Upper lobe of left lung (tissue), 6 donors: ENCODE measurements around the gene MSI2. TPM values are rescaled to one million over a fixed set of nuclear protein-coding genes. Genes with fewer than 3 reads are reported as not detected.
A peak's percentile ranks its signal among the peaks of the same experiment; 100 is the strongest.

Experiments used
- ATAC-seq, 2 donors: fragments of 200-7000 bp; cut with Tn5 transposase; one replicate each; pipeline ENCODE4 v1.9.1; 2022; ENCODE audit warnings: mild to moderate bottlenecking in 2 of 2, moderate library complexity in 2 of 2; ENCODE audit not compliant: low FRiP score in 2 of 2
- DNase-seq, 2 donors: peaks; one replicate each; pipeline ENCODE4 v3.0.0-alpha.2; 2019 to 2020
- H3K27ac ChIP-seq, 4 donors: fragments of 200-600 bp; sonication (generic); one replicate each; pipeline ENCODE4 v1.5.1; 2016 to 2019
- H3K27me3 ChIP-seq, 4 donors: fragments of 200-600 bp; sonication (generic); one replicate each; pipeline ENCODE4 v1.5.1; 2017 to 2019
- H3K36me3 ChIP-seq, 4 donors: fragments of 200-600 bp; sonication (generic); one replicate each; pipeline ENCODE4 v1.5.1; 2016 to 2019
- H3K4me1 ChIP-seq, 4 donors: fragments of 200-600 bp; sonication (generic); one replicate each; pipeline ENCODE4 v1.5.1; 2018 to 2019
- H3K4me3 ChIP-seq, 4 donors: fragments of 200-600 bp; sonication (generic); one replicate each; pipeline ENCODE4 v1.5.1; 2017 to 2019; ENCODE audit warnings: mild to moderate bottlenecking in 2 of 4, moderate library complexity in 1 of 4
- H3K9me3 ChIP-seq, 4 donors: fragments of 200-600 bp; sonication (generic); one replicate each; pipeline ENCODE4 v1.5.1; 2018 to 2019
- CTCF ChIP-seq, 6 experiments: fragments of 450-650 bp in 4 of 6; fragments of 200-600 bp in 2 of 6; sonication (generic) in 2 of 6; IDR thresholded peaks; one replicate each; pipeline ENCODE4 v1.5.1; 2016 to 2019; ENCODE audit warnings: antibody characterized with exemption in 6 of 6
- EP300 ChIP-seq, 4 donors: sonication (generic); formaldehyde crosslinking; IDR thresholded peaks; one replicate each; pipeline ENCODE4 v1.5.1; 2017; ENCODE audit warnings: antibody characterized with exemption in 4 of 4, control low read depth in 2 of 4
- POLR2A ChIP-seq, 4 donors: fragments of 450-650 bp; IDR thresholded peaks; one replicate each; pipeline ENCODE4 v1.5.1; 2016 to 2017; ENCODE audit warnings: antibody characterized with exemption in 4 of 4, mild to moderate bottlenecking in 2 of 4
- POLR2AphosphoS5 ChIP-seq, 2 donors: sonication (generic); formaldehyde crosslinking; IDR thresholded peaks; one replicate each; pipeline ENCODE4 v1.5.1; 2017; ENCODE audit warnings: antibody characterized with exemption in 2 of 2
- WGBS, 2 donors: methylation state at CpG; one replicate each; pipeline ENCODE4 v1.1.5; 2017 to 2018; 5-methylcytosine and 5-hydroxymethylcytosine counted together
- total RNA-seq, 6 donors: library from RNA; depleted of rRNA in 4 of 6; stranded (reverse); fragments of >200 nt in 4 of 6; gene quantifications; one replicate each; pipeline versions ENCODE4 v1.1.0 to v1.2.1, GENCODE V29; 2016 to 2021
- donor health status: DM: no; HTN: no; CAD: no; lungs with moderate emphysema.
- donor health status: DM: no; HTN: yes; CAD: no; lungs with severe emphysema.

Gene MSI2
- 10 to 100 TPM; 20.1 to 44.0 (median 32.2) TPM for total RNA-seq

GRCh38 chr17:57255776-57256681 is at the start of gene MSI2:
Gene MSI2 (plus strand): TSS chr17:57256523. CDS start chr17:57256743, 220 bp downstream.
- H3K9me3 ChIP-seq = peaks cover 0 to 6% (median 0%) of the 10 kb centered on the region in 4 donors
- peaks cover 9 to 25% (median 20%) of the 10 kb centered on the region in 4 donors for H3K4me1 ChIP-seq
- DNase-seq = peak; percentile 93 to 97
- peak within 1 kb of the TSS; percentile 78 to 91 (median 86) for H3K27ac ChIP-seq
- 0 to 1% methylated on average over 18 to 31 of the region's 88 CpGs for WGBS, 2 donors
- TF ChIP-seq CTCF (IDR thresholded peaks at IDR 0.05) (no peak), POLR2A (IDR thresholded peaks at IDR 0.05) (peak in 1 of 4 donors; percentile 41), EP300 (IDR thresholded peaks at IDR 0.05) (peak in 2 of 4 donors; percentile 23 to 43), POLR2AphosphoS5 (IDR thresholded peaks at IDR 0.05) (peak in 1 of 2 donors; percentile 70)
- no peaks in the 10 kb centered on the region for H3K27me3 ChIP-seq
- peak; percentile 88 to 94 for ATAC-seq
- H3K36me3 ChIP-seq = no peaks in the 10 kb centered on the region
- peak within 1 kb of the TSS; percentile 71 to 96 (median 90) for H3K4me3 ChIP-seq

GRCh38 chr17:57206928-57207327 is 49.4 kb upstream of the MSI2 start:
- no peak overlapping the region for H3K27ac ChIP-seq
- no peaks in the 10 kb centered on the region for H3K27me3 ChIP-seq
- 98 to 100% methylated on average over 1 of the region's 1 CpG for WGBS, 2 donors
- no peaks in the 10 kb centered on the region for H3K4me1 ChIP-seq
- H3K36me3 ChIP-seq = no peaks in the 10 kb centered on the region
- no peak for TF ChIP-seq CTCF (IDR thresholded peaks at IDR 0.05)
- no peak for TF ChIP-seq EP300 (IDR thresholded peaks at IDR 0.05)
- no peak for TF ChIP-seq POLR2A (IDR thresholded peaks at IDR 0.05)
- no peak for TF ChIP-seq POLR2AphosphoS5 (IDR thresholded peaks at IDR 0.05)
- H3K9me3 ChIP-seq = no peaks in the 10 kb centered on the region
- no peak overlapping the region for H3K4me3 ChIP-seq
- no peak for ATAC-seq
- no peak for DNase-seq

- ATAC-seq (no peak), DNase-seq (no peak)
- Histone ChIP-seq H3K4me3 (no peak overlapping the region), H3K4me1 (no peaks in the 10 kb centered on the region), H3K9me3 (no peaks in the 10 kb centered on the region), H3K36me3 (no peaks in the 10 kb centered on the region), H3K27me3 (no peaks in the 10 kb centered on the region), H3K27ac (no peak overlapping the region)
- 66 to 73% methylated on average over 2 of the region's 2 CpGs for WGBS, 2 donors
- TF ChIP-seq EP300 (IDR thresholded peaks at IDR 0.05) (no peak), CTCF (IDR thresholded peaks at IDR 0.05) (no peak), POLR2A (IDR thresholded peaks at IDR 0.05) (no peak), POLR2AphosphoS5 (IDR thresholded peaks at IDR 0.05) (no peak)
Observed at GRCh38 chr17:57207396-57207795, 48.9 kb upstream of the MSI2 start.

GRCh38 chr17:57210224-57210553 is 46.1 kb upstream of the MSI2 start:
- H3K4me3 ChIP-seq = no peak overlapping the region
- H3K36me3 ChIP-seq = no peaks in the 10 kb centered on the region
- TF ChIP-seq POLR2AphosphoS5 (IDR thresholded peaks at IDR 0.05) = no peak
- no peak for TF ChIP-seq EP300 (IDR thresholded peaks at IDR 0.05)
- no peak for TF ChIP-seq POLR2A (IDR thresholded peaks at IDR 0.05)
- no peak for DNase-seq
- no peak for ATAC-seq
- no peaks in the 10 kb centered on the region for H3K9me3 ChIP-seq
- H3K4me1 ChIP-seq = no peaks in the 10 kb centered on the region
- no peaks in the 10 kb centered on the region for H3K27me3 ChIP-seq
- H3K27ac ChIP-seq = no peak overlapping the region

GRCh38 chr17:57210972-57211411 is 45.3 kb upstream of the MSI2 start:
- Histone ChIP-seq H3K36me3 (no peaks in the 10 kb centered on the region), H3K27ac (no peak overlapping the region), H3K9me3 (no peaks in the 10 kb centered on the region), H3K4me3 (no peak overlapping the region), H3K27me3 (no peaks in the 10 kb centered on the region), H3K4me1 (no peaks in the 10 kb centered on the region)
- no peak for ATAC-seq
- TF ChIP-seq EP300 (IDR thresholded peaks at IDR 0.05) = no peak
- WGBS, 2 donors = 70 to 72% methylated on average over 3 of the region's 3 CpGs
- DNase-seq = no peak
